Measurements from ENCODE around the gene CCSER1. TPM values are rescaled to one million over a fixed set of nuclear protein-coding genes. Genes with fewer than 3 reads are reported as not detected.

CCSER1 gene
- total RNA-seq, 1 donor from 2014 or later: 11.9 TPM

GRCh38 chr4:90718931-90719330, 591.7 kb downstream of the CCSER1 start:
- Mint-ChIP-seq H3K4me1 (no peaks in the 10 kb centered on the region), H3K27me3 (ENCODE audit: low read depth) (no peaks in the 10 kb centered on the region), H3K9me3 (no peaks in the 10 kb centered on the region), H3K4me3 (no peak overlapping the region), H3K36me3 (ENCODE audit: low read depth) (no peaks in the 10 kb centered on the region), H3K27ac (ENCODE audit: unreplicated experiment) (no peak overlapping the region)
- TF ChIP-seq, protein P1, sequence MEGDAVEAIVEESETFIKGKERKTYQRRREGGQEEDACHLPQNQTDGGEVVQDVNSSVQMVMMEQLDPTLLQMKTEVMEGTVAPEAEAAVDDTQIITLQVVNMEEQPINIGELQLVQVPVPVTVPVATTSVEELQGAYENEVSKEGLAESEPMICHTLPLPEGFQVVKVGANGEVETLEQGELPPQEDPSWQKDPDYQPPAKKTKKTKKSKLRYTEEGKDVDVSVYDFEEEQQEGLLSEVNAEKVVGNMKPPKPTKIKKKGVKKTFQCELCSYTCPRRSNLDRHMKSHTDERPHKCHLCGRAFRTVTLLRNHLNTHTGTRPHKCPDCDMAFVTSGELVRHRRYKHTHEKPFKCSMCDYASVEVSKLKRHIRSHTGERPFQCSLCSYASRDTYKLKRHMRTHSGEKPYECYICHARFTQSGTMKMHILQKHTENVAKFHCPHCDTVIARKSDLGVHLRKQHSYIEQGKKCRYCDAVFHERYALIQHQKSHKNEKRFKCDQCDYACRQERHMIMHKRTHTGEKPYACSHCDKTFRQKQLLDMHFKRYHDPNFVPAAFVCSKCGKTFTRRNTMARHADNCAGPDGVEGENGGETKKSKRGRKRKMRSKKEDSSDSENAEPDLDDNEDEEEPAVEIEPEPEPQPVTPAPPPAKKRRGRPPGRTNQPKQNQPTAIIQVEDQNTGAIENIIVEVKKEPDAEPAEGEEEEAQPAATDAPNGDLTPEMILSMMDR (conservative IDR thresholded peaks at IDR 0.05): no peak
- DNase-seq (ENCODE audit: low read depth, low spot score): no peak

DNA sequence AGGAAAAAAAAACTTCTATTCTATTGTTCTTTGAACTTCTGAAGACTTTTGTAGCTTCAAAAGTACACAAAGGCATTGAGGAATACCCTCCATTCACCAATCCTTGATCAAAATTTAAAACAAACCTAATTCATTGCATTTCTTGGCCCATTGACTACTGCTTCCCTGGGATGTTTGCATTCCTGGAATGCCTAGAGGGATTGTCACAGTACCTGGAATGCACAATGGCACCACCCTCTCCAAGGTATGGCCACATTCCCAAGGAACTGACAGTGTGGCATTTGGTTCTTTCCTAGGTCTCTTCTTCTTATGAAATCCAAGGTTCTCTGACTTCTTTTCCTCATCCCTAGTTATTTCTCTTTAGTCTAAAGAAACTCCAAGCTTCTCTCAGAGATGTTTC, 600.7 kb downstream of the CCSER1 start:
- TF ChIP-seq, protein P1 (conservative IDR thresholded peaks at IDR 0.05): no peak
- H3K27me3 Mint-ChIP-seq (ENCODE audit: low read depth): no peaks in the 10 kb centered on the region
- no peaks in the 10 kb centered on the region for H3K4me1 Mint-ChIP-seq
- H3K36me3 Mint-ChIP-seq (ENCODE audit: low read depth): no peaks in the 10 kb centered on the region
- H3K27ac Mint-ChIP-seq (ENCODE audit: unreplicated experiment): no peak overlapping the region
- no peak for DNase-seq (ENCODE audit: low read depth, low spot score)
- no peak overlapping the region for H3K4me3 Mint-ChIP-seq
- no peaks in the 10 kb centered on the region for H3K9me3 Mint-ChIP-seq

GRCh38 chr4:90730752-90731151, 603.6 kb downstream of the CCSER1 start:
- Mint-ChIP-seq H3K27ac (ENCODE audit: unreplicated experiment) (no peak overlapping the region), H3K9me3 (no peaks in the 10 kb centered on the region), H3K4me1 (no peaks in the 10 kb centered on the region), H3K27me3 (ENCODE audit: low read depth) (no peaks in the 10 kb centered on the region), H3K4me3 (no peak overlapping the region), H3K36me3 (ENCODE audit: low read depth) (no peaks in the 10 kb centered on the region)
- no peak for DNase-seq (ENCODE audit: low read depth, low spot score)
- TF ChIP-seq, protein P1 (conservative IDR thresholded peaks at IDR 0.05): no peak

GRCh38 chr4:90733211-90733610, 606.0 kb downstream of the CCSER1 start:
- Mint-ChIP-seq H3K36me3 (ENCODE audit: low read depth) (no peaks in the 10 kb centered on the region), H3K27me3 (ENCODE audit: low read depth) (no peaks in the 10 kb centered on the region), H3K27ac (ENCODE audit: unreplicated experiment) (no peak overlapping the region), H3K9me3 (no peaks in the 10 kb centered on the region), H3K4me3 (no peak overlapping the region), H3K4me1 (no peaks in the 10 kb centered on the region)
- DNase-seq (ENCODE audit: low read depth, low spot score): no peak
- TF ChIP-seq, protein P1 (conservative IDR thresholded peaks at IDR 0.05): no peak

- no peaks in the 10 kb centered on the region for H3K4me1 Mint-ChIP-seq
- DNase-seq (ENCODE audit: low read depth, low spot score): no peak
- H3K36me3 Mint-ChIP-seq (ENCODE audit: low read depth): no peaks in the 10 kb centered on the region
- no peaks in the 10 kb centered on the region for H3K27me3 Mint-ChIP-seq (ENCODE audit: low read depth)
- H3K9me3 Mint-ChIP-seq: no peaks in the 10 kb centered on the region
- no peak overlapping the region for H3K4me3 Mint-ChIP-seq
- no peak overlapping the region for H3K27ac Mint-ChIP-seq (ENCODE audit: unreplicated experiment)
- TF ChIP-seq, protein P1 (conservative IDR thresholded peaks at IDR 0.05): no peak
Observed at GRCh38 chr4:90745176-90745575, 618.0 kb downstream of the CCSER1 start.

GRCh38 chr4:90753068-90753467, 625.9 kb downstream of the CCSER1 start:
- no peaks in the 10 kb centered on the region for H3K9me3 Mint-ChIP-seq
- H3K27me3 Mint-ChIP-seq (ENCODE audit: low read depth): no peaks in the 10 kb centered on the region
- TF ChIP-seq, protein P1 (conservative IDR thresholded peaks at IDR 0.05): no peak
- H3K36me3 Mint-ChIP-seq (ENCODE audit: low read depth): no peaks in the 10 kb centered on the region
- H3K4me3 Mint-ChIP-seq: no peak overlapping the region
- DNase-seq (ENCODE audit: low read depth, low spot score): no peak
- no peaks in the 10 kb centered on the region for H3K4me1 Mint-ChIP-seq
- H3K27ac Mint-ChIP-seq (ENCODE audit: unreplicated experiment): no peak overlapping the region
